ENCODE results near the gene ESR2.
"Not testable (repeated sequence)": the region's sequence is repeated elsewhere in the genome, so short reads cannot be mapped to it uniquely, and the experiment has no call there.

ESR2 gene

DNA sequence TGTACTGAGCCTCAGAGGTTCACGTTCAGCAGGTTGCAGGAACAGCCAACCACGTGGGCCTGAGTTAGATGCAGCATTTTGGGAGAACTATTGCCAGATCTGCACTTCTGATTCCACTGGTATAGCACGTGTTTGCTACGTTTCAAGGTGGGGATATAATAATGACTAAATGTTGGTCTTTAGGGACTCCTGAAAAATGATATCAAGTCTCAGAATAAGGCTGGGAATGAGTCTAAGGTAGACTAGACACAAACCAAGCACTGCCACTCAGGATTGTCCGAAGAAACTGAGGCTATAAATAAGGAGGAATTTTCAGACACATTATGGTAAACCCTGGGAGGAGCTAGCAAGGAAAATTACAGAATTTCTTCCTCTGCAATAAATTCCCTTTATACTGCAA, 98.1 kb downstream of the ESR2 start:
- DNase-seq = no peak

DNA sequence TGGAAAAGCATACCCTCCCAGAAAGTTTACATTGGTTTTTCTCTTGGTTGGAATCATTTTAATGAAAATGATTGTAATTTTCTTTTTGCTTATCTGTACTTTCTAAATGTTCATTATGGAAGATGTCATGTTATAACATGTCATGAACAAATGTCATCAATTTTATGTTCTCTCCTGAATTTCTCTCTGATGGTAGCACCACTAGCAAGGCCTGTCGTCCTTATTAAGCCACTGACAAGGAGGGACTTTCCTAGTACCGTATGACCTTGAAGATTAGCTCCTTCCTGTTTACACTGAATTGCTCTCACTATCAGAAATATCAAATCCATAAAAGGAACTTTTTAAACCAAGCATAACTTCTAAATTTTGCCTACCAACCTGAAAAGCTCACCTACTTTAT, 99.0 kb downstream of the ESR2 start:
- DNase-seq = no peak

DNA sequence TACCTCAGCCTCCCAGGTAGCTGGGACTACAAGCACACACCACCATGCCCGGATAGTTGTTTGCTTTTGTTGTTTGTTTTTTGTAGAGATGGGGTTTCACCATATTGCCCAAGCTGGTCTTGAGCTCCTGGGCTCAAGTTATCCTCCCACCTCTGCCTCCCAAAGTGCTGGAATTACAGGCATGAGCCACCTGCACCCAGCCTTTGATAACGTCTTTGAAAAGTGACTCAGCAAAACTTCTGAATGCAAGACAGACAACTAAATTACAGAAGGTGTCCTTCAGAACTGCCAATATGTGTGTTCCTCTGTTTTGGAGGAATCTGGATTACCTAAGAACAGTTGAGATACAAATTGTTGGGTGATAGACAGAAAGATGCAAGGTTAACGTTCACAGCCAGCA, 99.8 kb downstream of the ESR2 start:
- DNase-seq = no peak

DNA sequence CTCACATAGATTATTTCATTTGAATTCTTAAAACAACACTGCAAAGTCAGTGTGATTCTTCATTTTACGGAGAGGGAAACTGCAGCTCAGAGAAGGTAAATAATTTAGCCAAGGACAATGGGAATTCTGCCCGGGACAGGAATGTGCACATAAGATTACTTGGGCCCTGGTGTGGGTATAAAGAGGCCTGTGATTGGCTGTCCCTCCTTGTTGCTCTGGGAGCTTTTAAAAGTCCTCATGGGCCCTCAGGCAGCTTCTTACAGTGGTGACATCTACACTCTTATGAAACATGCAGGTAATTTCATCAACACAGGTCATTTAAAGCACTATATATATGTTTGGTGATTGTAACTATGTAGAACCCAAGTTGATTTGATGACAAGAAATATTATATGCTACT, 100.3 kb downstream of the ESR2 start:
- DNase-seq = no peak

DNA sequence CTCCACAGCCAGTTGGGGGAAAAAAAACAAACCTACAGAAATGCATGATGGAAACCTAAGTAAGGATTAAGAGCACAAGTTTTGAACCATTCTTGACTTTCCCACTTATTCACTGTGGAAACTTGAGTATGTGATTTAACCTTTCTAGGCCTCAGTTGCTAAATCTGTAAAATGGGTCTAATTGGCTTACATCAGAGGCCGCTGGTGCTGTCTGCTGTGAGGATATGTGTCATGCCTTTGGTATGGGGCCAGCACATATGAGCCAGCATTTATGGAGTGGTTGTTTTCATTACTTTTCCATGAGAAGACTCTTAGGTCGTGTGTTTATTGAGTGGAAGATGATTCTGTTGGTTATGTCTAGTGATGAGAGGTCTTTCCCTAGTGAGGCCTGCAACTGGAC, 102.4 kb downstream of the ESR2 start:
- DNase-seq = no peak

DNA sequence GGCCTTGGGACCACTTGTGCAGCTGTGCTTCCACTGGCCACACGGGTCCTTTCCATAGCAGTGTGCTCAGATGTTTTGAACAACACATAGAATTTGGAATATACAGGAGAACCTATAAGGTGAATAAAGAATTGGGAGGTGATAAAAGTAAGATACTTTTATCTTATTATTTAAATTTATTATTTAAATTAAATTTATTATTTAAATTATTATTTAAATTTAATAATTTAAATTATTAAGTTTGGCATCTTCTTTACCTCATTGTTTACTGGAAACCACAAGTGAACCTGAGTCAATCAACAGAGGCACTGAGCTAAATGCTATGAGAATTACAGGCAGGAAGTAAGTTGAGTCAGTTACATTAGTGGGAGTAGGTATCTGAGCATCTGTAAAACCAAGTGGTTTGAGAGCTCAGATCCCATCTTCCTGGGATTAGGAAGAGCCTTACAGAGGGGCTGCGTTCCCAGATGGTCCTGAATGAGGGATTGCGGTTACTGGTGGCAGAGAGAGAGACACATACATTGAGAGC, 103.1 kb downstream of the ESR2 start:
- no peak for DNase-seq

DNA sequence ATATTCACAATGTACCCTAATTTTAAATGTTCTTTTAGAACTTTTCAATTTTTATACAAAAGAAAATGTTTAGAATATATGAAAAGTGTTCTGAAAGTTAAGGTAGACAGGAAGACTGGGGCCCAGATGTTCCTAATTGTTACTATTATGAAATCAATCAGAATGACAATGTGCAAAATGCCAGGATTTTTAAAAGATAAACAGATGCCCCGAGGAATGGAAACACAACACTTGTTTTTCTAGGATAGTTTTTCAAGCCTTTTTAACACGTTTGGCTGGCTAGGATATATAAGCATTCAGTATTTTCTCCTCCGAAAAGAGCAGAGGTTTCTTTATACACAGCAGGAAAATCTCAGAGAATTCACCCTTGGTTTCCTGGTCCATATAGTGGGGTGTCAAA, 106.8 kb downstream of the ESR2 start:
- no peak for DNase-seq

DNA sequence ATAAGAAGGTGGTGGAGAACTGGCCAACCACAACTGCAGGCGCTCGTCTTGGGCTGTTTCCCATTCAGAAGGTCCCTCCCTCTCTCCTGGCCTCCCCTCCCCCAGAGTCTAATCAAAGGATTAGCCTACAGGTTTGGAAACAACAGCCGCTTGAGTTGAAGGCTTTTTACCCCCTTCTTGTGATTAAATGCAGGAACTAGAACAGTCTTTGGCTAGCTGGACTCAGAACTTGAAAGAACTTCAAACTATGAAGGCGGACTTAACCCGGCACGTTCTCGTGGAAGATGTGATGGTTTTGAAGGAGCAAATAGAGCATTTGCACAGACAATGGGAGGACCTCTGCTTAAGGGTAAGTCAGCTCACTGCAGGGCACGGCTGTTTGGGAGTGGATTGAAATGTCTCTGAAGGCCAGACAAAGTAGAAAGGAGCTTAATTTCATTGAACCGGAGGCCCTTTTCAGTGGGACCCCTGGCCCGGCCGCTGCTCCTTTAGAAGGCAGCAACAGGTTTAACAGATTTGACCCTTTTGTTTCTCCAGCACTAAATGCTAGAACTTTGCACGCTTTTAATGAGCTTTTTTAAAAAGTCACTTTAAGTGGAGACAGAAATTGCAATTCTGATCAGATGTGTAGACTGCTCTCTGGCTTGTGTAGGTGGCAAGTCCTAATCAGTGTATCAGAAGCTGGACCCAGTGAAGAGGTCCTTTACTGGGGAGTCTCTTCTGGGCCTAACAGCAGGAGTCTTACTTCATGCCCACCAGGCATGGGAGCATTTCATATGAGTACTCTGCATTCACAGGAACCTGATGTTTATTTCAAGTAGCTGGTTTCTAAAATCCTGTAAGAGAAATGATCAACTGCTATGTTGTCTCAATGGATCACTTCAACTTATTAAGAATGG, 107.7 kb downstream of the ESR2 start:
- no peak for DNase-seq

DNA sequence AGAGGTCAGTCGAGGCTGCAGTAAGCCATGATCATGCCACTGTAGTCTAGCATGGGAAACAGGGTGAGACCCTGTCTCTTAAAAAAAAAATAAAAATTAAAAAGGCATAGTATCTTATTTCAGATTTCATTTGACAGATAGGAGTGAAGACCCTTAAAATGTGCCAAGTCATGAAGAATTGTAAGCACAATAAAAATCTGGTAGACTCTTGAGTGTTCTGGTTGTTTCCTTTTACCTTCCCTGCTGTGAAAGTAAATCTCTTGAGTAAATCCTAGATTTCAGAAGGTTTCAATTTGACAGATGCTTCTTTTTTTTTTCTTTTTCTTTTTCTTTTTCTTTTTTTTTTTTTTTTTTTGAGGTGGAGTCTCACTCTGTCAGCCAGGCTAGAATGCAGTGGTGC, 109.0 kb downstream of the ESR2 start:
- DNase-seq = no peak

DNA sequence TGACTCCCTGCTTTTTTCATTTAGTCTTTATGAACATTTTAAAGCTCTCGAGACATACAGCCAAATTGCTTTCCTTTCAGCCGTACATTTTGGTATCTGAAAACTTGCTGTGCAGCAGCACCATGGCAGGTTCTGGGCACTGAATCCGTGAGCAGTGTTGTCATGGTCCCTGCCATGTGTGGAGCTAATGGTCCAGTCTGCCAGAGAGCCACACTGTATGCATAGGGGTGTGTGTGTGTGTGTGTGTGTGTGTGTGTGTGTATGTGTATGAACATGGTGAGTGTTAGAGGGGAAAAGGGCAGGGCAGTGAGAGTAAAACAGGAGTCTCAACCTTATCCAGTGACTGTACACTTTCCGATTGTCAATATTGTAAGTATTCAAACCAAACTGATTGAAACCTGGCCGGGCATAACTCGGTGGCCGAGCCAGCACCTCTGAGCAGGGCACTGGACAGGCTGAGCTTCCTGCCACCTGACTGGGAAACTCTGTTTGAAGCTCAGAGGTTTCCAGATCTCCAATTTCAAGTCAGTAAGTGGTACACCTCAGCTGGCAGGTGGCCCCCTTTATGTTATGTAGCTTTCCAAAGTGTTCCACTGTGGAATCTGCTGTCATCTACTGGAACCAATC, 110.0 kb downstream of the ESR2 start:
- no peak for DNase-seq

DNA sequence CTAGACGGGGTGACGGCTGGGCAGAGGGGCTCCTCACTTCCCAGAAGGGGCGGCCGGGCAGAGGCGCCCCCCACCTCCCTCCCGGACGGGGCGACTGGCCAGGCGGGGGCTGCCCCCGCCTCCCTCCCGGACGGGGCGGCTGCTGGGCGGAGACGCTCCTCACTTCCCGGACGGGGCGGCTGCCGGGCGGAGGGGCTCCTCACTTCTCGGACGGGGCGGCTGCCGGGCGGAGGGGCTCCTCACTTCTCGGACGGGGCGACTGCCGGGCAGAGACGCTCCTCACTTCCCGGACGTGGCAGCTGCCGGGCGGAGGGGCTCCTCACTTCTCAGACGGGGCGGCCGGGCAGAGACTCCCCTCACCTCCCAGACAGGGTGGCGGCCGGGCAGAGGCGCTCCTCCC, 111.3 kb downstream of the ESR2 start:
- DNase-seq = not testable (repeated sequence)

DNA sequence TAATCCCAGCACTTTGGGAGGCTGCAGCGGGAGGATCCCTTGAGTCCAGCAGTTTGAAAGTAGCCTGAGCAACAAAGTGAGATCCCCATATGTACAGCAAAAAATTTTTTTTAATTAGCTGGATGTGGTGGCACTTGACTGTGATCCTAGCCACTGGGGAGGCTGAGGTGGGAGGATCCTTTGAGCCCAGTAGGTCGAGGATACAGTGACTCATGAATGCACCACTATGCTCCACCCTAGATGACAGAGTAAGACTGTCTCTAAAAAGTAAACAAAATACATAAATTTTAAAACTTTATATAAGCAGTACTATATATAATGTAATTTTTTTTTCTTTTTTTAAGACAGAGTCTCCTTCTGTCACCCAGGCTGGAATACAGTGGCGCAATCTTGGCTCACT, 115.4 kb downstream of the ESR2 start:
- no peak for DNase-seq

DNA sequence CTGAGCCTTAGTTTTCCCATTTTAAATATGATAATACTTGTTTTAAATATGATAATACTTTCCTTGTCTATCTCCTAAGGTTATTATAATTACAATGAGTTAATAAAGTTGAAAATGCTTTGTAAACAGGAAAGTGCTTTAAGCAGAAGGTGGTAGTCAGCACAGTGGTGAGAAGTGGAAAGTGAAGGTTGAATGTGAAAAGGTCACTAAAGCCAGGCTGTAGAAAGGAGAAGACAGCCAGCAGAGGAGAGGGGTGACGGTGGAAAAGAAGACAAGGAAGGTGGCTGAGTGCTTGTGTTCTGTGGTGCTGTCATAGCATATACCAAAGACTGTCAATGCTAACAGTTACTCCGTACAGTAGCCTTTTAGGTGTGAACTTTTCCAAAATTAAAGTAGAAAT, 117.8 kb downstream of the ESR2 start:
- DNase-seq = no peak

DNA sequence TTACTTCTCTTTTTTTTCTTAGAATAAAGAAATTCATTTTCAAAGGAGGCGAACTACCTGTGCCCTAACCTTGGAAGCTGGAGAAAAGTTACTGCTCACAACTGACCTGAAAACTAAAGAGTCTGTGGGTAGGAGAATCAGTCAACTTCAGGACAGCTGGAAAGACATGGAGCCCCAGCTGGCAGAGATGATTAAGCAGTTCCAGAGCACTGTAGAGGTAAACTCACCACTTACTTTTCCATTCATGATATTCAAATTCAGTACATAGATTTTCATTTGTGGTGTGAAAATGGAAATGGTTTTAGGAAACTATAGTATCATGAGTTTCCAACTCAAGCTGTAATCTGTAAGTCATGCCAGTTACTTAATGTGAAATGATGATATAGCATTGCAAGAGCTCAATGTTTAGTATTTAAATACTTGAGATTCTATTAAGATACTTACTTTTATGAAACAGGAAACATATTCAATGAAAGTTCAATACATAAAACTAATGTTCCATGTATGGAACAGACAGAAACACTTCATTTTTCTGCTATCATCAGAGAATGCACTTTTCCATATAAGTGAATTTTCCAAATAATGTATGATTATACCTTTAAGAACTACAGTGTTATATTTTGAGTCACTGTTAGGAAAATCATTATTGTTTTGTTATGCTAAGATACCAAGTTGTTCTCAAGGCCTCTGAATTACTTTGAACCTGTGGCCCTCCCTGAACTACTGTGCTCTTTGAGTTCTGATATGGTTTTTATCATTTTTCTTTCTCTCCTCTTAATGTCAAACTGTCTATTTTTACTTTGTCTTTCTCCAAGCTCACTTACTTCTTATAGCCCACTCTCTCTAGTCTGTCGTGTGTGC, 119.0 kb downstream of the ESR2 start:
- no peak for DNase-seq

DNA sequence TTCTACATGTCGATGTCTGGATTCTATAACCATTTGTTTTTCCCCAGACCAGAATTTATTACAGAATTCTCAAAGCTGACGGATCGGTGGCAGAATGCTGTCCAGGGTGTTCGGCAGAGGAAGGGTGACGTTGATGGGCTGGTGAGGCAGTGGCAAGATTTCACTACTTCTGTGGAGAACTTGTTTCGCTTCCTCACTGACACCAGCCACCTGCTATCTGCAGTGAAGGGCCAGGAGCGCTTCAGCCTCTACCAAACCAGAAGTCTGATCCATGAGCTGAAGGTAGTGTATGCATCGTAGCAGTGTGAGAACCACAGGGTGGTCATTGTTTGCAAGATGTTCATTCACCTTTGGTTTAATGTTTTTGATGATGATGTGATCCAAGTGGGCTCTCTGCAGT, 124.0 kb downstream of the ESR2 start:
- DNase-seq = no peak

DNA sequence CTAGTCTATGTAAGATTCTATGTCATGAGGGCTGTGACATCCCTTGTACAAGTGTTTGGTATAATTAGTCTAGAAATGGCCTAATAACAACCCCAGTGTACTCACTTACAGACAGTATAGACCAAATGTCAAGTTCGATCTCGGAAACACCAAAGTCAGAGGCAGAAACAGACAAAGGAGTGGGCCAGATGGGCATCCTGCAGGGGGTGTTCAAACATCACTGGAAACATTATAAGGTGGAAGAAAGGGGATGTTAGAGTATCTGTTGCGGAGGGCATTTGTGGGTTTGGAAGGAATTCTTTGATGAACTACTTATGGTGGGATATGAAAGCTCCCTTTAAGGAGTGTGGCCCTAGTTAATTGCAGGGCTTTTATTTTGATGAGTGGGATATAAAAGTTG, 134.6 kb downstream of the ESR2 start:
- no peak for DNase-seq

DNA sequence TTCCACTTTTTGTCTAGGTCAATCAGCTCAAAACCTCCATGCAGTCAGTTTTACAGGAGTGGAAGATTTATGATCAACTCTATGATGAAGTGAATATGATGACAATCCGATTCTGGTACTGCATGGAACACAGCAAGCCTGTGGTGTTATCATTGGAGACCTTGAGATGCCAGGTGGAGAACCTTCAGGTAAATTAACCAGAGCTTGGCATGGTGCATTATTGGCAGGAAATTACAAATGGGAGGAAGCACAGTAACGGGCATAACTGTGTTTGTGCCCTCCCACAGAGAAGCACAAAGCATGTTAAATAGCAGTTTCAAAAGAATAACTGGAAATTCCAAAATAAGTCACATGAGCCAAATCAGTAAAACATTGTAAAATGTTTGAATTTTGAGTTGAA, 135.6 kb downstream of the ESR2 start:
- DNase-seq = no peak

DNA sequence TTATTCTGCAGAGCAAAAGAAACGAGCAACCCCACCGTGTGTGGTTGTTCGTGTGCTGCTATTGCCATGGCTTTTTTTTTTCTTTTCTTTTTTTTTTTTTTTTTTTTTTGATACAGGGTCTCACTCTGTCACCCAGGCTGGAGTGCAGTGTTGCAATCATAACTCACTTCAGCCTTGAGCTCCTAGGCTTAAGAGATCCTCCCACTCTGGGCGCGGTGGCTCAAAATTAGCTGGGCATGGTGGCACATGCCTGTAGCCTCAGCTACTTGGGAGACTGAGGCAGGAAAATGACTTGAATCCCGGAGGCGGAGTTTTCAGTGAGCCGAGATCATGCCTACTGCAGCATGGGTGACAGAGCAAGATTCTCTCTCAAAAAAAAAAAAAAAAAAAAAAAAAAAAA, 144.2 kb downstream of the ESR2 start:
- no peak for DNase-seq

DNA sequence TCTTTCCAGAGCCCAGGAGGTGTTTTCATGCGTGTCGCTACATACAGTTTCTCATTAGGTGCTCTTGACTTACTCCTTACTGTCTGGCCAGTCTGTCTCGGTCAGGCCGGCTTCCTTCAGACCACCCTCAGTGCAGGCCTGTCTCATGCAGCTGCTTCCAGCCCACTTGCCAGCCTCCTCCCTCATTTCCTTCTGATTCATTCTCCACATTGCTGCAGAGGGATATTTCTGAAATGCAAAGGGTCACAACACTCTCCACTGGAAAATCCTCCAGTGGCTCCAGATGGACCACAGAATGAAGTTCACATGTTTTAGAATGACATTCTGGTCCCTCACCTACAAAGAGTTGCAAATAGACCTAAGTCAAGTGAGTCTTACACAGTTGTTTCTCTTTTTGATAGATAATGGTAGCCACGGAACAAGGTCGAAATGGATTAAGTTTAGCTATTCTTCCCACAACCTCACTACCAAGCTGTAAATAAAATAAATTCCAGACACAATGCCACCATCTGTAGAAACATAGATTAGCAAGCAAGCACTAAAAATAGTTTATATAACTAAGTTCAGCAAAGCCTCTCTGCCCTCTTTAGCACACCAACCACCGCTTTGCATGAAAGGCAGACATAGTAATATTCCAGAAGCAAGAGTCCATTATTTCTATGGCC, 146.9 kb downstream of the ESR2 start:
- no peak for DNase-seq

DNA sequence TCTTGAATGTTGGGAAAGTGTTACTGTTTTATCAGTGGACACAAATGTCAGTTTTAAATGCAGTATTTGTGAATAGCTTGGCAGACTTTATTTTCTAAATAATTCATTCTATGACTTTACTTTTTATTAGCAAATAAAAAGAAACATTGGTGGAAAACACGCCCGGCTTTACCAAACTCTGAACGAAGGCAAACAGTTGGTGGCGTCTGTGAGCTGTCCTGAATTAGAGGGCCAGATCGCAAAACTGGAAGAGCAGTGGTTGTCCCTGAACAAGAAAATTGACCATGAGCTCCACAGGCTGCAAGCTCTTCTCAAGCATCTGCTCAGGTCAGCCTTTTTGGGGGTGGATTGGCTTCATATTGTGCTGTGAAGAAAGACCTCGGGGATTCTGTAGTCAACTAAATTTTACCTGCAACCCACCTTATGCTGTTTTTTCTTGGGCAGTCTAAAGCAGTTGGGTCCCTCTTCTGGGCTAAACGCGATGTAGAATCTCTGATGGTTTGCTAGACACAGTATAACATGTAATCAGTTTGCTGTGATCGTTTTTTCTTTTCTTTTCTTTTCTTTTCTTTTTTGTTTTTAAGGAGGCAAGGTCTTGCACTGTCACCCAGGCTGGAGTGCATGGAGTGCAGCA, 156.4 kb downstream of the ESR2 start:
- DNase-seq = no peak

DNA sequence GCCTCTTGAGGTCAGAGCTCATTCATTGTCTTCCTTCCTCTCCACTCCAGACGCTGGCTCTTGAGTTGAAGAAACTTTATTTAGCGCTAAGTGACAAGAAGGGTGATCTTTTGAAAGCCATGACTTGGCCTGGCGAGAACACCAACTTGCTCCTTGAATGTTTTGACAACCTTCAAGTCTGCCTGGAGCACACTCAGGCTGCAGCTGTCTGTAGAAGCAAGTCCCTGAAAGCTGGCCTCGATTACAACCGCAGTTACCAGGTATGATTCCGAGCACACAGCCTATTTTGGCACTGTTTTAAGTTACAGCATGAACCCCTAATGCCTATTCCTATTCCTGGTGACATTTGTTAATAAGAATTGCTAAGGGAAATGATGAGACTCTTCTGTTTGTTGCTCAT, 167.6 kb downstream of the ESR2 start:
- no peak for DNase-seq

DNA sequence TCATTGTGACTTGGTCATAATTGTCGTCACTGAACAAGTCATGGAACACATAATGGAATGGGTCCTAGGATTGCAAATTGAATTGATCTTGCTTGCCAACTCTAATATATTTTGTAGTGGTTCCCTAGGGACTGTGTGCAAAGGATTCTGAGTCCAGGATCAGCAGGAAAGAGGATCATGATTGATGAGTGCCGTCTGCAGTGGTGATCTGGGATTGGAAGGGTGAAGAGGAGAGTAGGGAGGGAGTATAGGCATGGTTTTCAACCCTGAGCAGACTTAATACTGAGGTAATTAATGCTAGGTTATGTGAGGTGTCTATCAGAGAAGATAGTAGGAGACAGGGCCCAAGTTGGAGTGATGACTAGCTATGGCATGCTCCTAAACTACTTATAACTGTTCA, 168.9 kb downstream of the ESR2 start:
- DNase-seq = no peak

Measured in effector CD4-positive, alpha-beta T cell (primary cell).